ENCODE data around the gene VAT1L.

GRCh38 chr16:77894162-77894561, 105.8 kb downstream of the VAT1L start:
- no peak for TF ChIP-seq CTCF (IDR thresholded peaks at IDR 0.05; ENCODE audit: low read length)
- no peak for TF ChIP-seq EZH2phosphoT487 (IDR thresholded peaks at IDR 0.05; ENCODE audit: low read length)
- TF ChIP-seq EZH2 (optimal IDR thresholded peaks at IDR 0.05; ENCODE audit: low read depth, low read length), result no peak
